Endothelial cell of umbilical vein (primary cell): ENCODE data around the gene EXOC6B.

Experiments used
- CTCF ChIP-seq, 2 donors: IDR thresholded peaks; 1 replicate in 1 of 2; 2 replicates in 1 of 2; pipeline ENCODE4 v1.5.1; 2011; ENCODE audit warnings: low read length in 2 of 2, mild to moderate bottlenecking in 2 of 2, moderate library complexity in 2 of 2, control low read depth in 1 of 2, inconsistent platforms in 1 of 2, low read depth in 1 of 2; ENCODE audit not compliant: insufficient read depth in 1 of 2; ENCODE audit errors: extremely low read depth in 1 of 2
- EZH2 ChIP-seq: IDR thresholded peaks from 2 replicates; pipeline ENCODE4 v1.6.1; 2012; ENCODE audit warnings: borderline replicate concordance, low read depth, mild to moderate bottlenecking, moderate library complexity, low read length, inconsistent platforms; ENCODE audit not compliant: severe bottlenecking
- GATA2 ChIP-seq: IDR thresholded peaks from 2 replicates; pipeline ENCODE4 v1.7.0; 2011; ENCODE audit warnings: low read depth, mild to moderate bottlenecking, moderate library complexity, mixed read lengths, low read length; ENCODE audit not compliant: insufficient read length, insufficient read depth
- JUN ChIP-seq: IDR thresholded peaks from 2 replicates; pipeline ENCODE4 v1.6.1; 2011; ENCODE audit warnings: borderline replicate concordance, low read depth; ENCODE audit not compliant: insufficient read length, insufficient read depth
- MAX ChIP-seq: IDR thresholded peaks from 2 replicates; pipeline ENCODE4 v1.6.1; 2011; ENCODE audit not compliant: insufficient read depth, insufficient read length
- POLR2A ChIP-seq: IDR thresholded peaks from 2 replicates; pipeline ENCODE4 v1.6.1; 2012; ENCODE audit warnings: low read depth, mild to moderate bottlenecking, control low read depth, low read length
- POLR2AphosphoS5 ChIP-seq: IDR thresholded peaks from 2 replicates; pipeline ENCODE4 v1.6.1; 2012; ENCODE audit warnings: low read depth, mild to moderate bottlenecking, control low read depth, low read length, moderate library complexity; ENCODE audit not compliant: insufficient read depth

- TF ChIP-seq CTCF (IDR thresholded peaks at IDR 0.05; ENCODE audit: extremely low read depth in 1 of 2, insufficient read depth in 1 of 2, low read depth in 1 of 2, low read length in 2 of 2), result no peak
- TF ChIP-seq POLR2A, result no peak
- TF ChIP-seq EZH2, result no peak
- TF ChIP-seq MAX, result no peak
- no peak for TF ChIP-seq POLR2AphosphoS5
- no peak for TF ChIP-seq JUN
- no peak for TF ChIP-seq GATA2
Measured at GRCh38 chr2:72289283-72289682, 536.5 kb downstream of the EXOC6B start.
